NCI-H146 treated with DMSO at 0.1 percent for 48 hours (cell line): ENCODE data around the gene MYO6.
A peak's percentile ranks its signal among the peaks of the same experiment; 100 is the strongest.

Experiments
- DNase-seq: peaks from one replicate; lab custom pipeline; 2025; ENCODE audit not compliant: unreplicated experiment; lab: John Stamatoyannopoulos, UW

Gene MYO6

DNA sequence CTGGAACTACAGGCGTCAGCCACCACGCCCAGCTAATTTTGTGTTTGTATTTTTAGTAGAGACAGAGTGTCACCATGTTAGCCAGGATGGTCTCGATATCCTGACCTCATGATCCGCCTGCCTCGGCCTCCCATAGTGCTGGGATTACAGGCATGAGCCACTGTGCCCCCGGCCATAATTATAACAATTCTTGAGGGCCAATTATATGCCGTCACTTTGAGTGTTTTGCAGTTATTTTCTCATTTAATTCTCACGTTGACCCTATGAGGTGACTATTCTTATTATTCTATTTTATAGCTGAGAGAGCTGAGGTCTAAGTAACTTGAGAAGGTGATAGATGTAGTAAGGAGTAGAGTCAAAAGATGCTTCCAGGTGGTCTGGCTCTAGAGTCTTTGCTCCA, 13.0 kb downstream of the MYO6 start:
- DNase-seq: no peak

GRCh38 chr6:75766387-75766786, 17.3 kb downstream of the MYO6 start:
- no peak for DNase-seq

GRCh38 chr6:75770844-75771243, 21.8 kb downstream of the MYO6 start:
- DNase-seq: no peak

GRCh38 chr6:75775219-75775618, 26.2 kb downstream of the MYO6 start:
- peak; percentile 28 for DNase-seq

DNA sequence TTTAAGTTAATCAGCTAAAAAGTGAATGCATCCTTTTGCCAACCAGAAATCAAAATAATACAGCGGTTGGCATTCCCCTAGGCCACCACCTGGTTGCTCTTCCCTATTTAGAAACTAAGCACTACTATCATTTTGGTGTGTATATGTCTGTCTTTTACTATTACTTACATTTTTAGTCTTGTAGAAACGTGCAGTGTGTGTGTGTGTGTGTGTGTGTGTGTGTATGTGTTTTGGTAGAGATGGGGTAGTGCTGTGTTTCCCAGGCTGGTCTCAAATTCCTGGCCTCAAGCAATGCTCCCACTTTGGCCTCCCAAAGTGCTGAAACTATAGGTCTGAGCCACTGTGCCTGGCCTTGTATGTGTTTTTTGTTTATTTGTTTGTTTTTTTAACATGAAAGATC, 27.4 kb downstream of the MYO6 start:
- DNase-seq: no peak

DNA sequence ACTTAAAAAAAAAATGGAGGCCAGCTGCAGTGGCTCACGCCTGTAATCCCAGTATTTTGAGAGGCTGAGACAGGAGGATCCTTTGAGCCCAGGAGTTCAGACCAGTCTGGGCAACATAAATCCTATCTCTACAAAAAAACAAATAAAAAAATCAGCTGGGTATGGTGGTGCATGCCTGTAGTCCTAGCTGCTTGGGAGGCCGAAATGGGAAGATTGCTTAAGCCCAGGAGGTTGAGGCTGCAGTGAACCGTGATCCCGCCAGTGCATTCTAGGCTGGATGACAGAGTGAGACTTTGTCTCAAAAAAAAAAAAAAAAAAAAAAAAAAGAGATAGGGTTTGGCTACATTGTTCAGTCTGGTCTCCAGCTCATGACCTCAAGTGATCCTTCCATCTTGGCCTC, 29.7 kb downstream of the MYO6 start:
- no peak for DNase-seq

- no peak for DNase-seq
These were observed 37.1 kb downstream of the MYO6 start for GRCh38 chr6:75786152-75786551.

DNA sequence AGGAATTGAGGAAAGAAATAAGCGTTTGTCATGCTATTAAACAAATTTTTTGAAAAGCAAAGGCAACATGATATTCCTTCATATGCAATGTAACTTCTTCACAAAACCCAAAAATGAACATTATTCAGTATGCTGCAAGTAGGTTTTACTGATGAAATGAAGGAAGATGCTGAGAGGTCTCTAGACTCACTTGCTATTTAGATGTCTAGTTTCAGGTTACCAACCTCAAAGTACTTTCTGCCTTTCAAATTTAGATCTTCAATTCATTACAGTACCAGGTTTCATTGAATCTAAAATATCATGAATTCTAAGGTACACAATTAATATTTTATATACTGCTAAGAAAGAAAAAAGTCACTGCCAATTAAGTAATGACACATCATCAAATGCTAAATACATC, 39.9 kb downstream of the MYO6 start:
- DNase-seq: no peak

- DNase-seq: no peak
These were observed 42.8 kb downstream of the MYO6 start for GRCh38 chr6:75791881-75792280.

DNA sequence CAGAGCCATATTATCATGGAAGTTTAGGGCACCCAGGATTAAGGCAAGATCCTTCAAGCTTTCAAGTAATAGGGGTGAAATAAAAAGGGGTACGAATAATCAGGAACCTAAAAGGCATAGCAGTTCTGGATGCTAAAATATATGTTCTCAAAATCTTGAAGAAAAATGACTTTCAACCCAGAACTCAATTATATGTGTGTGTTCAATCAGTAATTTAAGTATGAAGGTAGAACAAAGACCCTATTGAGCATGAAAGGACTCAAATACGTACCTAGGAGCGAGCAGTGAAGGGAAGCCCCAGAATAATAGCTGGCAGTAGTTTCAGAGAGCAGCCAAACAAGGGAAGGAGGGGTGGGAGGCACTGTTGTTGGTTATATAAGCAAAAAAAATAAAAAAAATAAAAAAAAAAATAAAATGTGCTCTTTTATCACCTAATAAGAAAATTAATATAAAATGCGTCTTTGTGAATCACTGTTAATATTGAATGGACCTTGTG, 45.4 kb downstream of the MYO6 start:
- DNase-seq: no peak

GRCh38 chr6:75794954-75795739, 46.1 kb downstream of the MYO6 start:
- DNase-seq: no peak

DNA sequence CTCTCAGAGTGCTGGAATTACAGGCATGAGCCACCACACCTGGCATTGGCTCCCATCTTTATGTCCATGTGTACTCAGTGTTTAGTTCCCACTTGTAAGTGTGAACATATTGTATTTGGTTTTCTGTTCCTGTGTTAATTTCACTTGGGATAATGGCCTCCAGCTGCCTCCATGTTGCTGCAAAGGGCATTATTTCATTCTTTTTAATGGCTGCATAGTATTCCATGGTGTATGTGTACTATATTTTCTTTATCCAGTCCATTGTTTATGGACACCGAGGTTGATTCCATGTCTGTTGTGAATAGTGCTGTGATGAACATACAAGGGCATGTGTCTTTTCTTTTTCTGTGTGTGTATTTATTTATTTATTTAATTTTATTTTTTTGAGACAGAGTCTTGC, 47.7 kb downstream of the MYO6 start:
- DNase-seq: no peak

DNA sequence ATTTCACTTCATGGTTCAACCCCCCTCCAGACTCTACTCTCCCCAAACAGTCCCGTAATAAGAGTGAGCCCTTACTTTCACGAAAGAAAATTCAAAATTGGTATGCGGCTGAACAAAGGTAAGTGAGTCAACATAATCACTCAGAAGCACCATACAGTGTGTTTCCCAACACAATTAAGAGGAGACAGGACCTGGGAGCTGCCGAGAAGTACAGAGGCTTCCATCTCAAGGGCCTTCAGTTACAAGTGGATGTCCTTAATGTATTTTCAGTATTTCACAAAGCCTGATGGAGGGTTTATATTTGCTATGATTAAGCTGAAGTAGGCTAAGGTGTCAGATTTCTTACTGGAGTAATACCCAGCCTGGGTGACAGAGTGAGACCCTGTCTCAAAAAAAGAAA, 51.1 kb downstream of the MYO6 start:
- no peak for DNase-seq

GRCh38 chr6:75800708-75801505, 51.9 kb downstream of the MYO6 start:
- no peak for DNase-seq

- DNase-seq: no peak
These were observed 53.3 kb downstream of the MYO6 start for GRCh38 chr6:75802366-75802765.

DNA sequence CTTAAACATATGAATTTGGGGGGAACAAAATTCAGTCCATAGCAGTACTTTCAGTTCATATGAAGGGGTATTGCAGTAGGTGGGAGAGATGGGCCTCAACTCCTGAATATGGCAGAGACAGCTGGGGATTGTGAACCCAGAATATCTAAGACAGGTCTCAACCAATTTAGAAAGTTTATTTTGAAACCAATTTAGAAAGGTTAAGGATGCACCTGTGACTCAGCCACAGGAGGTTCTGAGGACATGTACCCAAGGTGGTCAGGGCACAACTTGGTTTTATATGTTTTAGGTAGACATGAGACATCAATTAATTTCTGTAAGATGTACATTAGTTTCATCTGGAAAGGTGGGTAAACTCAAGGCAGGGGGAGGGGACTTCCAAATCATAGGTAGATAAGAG, 59.5 kb downstream of the MYO6 start:
- DNase-seq: no peak

GRCh38 chr6:75812560-75812959, 63.5 kb downstream of the MYO6 start:
- no peak for DNase-seq

DNA sequence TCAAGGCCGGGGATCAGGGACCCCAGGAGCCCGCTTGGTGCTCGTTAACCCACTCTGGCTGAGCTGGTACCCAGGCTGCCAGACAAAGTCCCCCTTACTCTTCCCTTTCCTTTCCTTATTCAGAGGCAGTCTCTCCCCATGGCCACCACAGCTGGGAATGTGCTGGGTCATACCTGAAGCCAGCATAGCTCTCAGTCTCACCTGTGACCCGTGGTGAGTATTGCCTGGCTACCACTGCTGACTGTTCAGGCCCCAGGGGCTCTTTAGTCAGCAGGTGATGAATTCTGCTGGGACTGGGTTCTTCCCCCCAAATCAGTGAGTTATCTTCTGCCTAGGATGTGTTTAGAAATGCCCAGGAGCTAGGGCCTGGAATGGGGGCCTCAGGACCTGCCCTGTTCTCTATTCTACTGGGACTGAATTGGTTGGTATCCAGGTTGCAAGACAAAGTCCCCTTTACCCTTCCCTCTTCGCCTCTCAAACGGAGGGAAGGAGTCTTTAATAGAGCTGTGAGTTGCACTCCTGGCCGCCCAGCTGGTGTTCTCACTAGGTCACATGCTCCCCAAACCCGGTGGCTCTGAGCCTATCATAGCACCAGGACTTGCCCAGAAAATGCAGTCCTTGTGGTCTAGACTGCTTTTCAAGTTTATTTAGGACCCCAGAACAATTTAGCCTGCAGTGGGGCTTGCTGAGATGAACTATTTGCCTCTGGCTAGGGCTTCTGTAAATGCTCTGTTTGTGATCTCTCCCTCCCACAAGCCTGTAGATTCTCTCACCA, 64.6 kb downstream of the MYO6 start:
- DNase-seq: no peak

DNA sequence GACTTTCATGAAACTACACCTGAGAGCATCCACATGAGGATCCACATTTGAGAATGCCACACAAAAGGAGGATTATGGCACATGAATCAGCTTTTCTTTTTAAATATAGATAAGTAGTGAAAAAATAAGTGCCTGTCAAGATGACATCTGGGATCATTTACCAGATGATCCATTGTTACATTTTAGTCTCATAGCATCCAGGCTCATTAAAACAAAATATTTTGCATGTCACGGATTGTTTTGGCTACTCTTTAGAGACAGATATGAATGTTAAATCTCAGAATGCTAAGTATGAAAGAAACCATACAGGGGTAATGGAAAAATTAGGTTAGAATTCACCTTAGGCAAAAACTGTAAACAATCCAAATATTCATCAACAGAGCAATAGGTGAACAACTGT, 66.7 kb downstream of the MYO6 start:
- DNase-seq: no peak

DNA sequence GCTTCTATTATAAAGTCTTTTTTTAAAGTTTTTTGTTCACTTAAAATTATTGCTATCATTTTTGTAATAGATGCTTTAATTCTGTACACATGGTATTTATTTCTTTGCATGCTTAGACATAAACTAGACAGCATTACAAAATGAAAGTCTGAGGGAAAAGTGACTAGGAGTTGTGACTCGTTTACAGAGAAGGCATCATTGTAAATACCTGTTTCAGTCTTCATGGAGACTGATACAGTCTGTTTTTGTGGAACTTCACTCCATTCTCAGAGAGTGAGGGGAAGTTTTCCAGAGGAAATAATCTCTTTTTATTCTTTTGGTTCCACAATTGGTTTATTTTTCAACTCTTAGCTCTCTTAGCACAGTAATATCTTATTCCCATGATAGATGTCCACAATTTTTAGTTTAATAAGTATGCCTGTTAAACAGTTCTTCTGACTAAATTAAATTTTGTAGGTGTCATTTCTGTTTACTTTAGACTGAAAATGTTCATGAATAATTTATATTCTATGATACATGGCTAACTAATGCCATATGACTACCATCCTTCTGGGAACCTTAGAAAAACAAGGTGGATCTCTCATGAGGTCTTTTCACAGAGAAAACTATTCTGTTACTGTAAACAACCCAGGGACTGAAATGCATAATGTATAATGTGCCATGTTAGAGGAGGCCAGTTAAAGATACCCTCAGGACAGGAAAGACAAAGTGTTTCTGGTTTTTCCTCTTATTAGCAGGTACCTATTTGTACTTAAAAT, 69.2 kb downstream of the MYO6 start:
- DNase-seq: no peak
